ENCODE measurements around the gene PTCH1.

The PTCH1 gene

DNA sequence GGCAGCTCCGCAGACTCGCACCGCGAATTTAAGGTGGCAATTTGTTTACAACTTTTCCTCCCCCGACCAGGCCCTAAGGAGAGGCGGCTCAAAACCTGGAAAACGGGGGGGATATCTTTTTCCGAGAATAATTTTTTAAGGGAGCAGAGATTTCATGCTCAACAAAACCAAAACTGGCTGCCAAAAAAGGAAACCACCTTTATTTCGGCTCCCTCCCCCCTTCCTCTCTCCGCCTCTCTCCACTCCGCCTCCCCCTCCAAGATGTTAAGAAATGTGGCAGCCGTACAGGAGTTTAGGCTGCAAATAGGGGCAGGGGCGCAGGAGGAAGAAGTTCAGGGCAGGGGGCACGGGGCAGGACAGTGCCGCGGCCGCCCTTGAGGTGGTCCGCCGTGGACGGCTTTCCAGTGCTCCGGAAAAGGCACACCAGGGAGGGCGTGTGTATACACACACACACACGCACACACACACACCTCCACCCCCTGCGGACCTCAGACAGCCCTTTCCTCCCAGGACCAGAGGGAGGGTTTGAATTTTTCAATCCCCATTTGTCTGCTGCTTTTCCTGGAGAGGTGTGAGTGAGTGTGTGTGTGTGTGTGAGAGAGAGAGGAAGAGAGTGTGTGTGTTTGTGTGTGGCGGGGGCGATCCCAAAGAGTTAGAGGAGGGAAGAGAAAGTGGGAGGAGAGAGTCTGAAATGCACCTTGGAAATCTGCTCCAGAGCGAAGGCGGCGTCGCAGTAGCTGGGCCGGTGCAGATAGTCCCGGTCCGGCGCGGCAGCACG is 9.1 kb downstream of the PTCH1 start (continued):
- TF ChIP-seq GLIS2 (tag by site-specific recombination; IDR thresholded peaks at IDR 0.05): peak; percentile 94
- TF ChIP-seq ZNF426 (tag by site-specific recombination; IDR thresholded peaks at IDR 0.05): no peak
- peak; percentile 96 for TF ChIP-seq ZNF391 (tag by site-specific recombination; IDR thresholded peaks at IDR 0.05; ENCODE audit: borderline replicate concordance, low read depth)
- TF ChIP-seq KLF1 (tag by site-specific recombination; IDR thresholded peaks at IDR 0.05): peak; percentile 63
- TF ChIP-seq, protein P1, sequence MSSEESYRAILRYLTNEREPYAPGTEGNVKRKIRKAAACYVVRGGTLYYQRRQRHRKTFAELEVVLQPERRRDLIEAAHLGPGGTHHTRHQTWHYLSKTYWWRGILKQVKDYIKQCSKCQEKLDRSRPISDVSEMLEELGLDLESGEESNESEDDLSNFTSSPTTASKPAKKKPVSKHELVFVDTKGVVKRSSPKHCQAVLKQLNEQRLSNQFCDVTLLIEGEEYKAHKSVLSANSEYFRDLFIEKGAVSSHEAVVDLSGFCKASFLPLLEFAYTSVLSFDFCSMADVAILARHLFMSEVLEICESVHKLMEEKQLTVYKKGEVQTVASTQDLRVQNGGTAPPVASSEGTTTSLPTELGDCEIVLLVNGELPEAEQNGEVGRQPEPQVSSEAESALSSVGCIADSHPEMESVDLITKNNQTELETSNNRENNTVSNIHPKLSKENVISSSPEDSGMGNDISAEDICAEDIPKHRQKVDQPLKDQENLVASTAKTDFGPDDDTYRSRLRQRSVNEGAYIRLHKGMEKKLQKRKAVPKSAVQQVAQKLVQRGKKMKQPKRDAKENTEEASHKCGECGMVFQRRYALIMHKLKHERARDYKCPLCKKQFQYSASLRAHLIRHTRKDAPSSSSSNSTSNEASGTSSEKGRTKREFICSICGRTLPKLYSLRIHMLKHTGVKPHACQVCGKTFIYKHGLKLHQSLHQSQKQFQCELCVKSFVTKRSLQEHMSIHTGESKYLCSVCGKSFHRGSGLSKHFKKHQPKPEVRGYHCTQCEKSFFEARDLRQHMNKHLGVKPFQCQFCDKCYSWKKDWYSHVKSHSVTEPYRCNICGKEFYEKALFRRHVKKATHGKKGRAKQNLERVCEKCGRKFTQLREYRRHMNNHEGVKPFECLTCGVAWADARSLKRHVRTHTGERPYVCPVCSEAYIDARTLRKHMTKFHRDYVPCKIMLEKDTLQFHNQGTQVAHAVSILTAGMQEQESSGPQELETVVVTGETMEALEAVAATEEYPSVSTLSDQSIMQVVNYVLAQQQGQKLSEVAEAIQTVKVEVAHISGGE (tag by site-specific recombination; conservative IDR thresholded peaks at IDR 0.05; ENCODE audit: low read depth): peak; percentile 60
- no peak for TF ChIP-seq ZNF777 (tag by site-specific recombination; IDR thresholded peaks at IDR 0.05; ENCODE audit: borderline replicate concordance)
- TF ChIP-seq, protein P2, sequence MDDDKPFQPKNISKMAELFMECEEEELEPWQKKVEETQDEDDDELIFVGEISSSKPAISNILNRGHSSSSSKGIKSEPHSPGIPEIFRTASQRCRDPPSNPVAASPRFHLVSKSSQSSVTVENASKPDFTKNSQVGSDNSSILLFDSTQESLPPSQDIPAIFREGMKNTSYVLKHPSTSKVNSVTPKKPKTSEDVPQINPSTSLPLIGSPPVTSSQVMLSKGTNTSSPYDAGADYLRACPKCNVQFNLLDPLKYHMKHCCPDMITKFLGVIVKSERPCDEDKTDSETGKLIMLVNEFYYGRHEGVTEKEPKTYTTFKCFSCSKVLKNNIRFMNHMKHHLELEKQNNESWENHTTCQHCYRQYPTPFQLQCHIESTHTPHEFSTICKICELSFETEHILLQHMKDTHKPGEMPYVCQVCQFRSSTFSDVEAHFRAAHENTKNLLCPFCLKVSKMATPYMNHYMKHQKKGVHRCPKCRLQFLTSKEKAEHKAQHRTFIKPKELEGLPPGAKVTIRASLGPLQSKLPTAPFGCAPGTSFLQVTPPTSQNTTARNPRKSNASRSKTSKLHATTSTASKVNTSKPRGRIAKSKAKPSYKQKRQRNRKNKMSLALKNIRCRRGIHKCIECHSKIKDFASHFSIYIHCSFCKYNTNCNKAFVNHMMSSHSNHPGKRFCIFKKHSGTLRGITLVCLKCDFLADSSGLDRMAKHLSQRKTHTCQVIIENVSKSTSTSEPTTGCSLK (tag by site-specific recombination; IDR thresholded peaks at IDR 0.05): no peak
- TF ChIP-seq ZSCAN23 (tag by site-specific recombination; IDR thresholded peaks at IDR 0.05): no peak
- 0 out of 2 replicates have a peak, but pooled peaks have one; percentile 24 for TF ChIP-seq ZNF121 (tag by site-specific recombination; IDR thresholded peaks at IDR 0.05)
- peak; percentile 77; the same call in 1 of the 2 replicates for TF ChIP-seq BCL11A (tag by site-specific recombination; IDR thresholded peaks at IDR 0.05; ENCODE audit: low read depth)
- TF ChIP-seq, protein P3, sequence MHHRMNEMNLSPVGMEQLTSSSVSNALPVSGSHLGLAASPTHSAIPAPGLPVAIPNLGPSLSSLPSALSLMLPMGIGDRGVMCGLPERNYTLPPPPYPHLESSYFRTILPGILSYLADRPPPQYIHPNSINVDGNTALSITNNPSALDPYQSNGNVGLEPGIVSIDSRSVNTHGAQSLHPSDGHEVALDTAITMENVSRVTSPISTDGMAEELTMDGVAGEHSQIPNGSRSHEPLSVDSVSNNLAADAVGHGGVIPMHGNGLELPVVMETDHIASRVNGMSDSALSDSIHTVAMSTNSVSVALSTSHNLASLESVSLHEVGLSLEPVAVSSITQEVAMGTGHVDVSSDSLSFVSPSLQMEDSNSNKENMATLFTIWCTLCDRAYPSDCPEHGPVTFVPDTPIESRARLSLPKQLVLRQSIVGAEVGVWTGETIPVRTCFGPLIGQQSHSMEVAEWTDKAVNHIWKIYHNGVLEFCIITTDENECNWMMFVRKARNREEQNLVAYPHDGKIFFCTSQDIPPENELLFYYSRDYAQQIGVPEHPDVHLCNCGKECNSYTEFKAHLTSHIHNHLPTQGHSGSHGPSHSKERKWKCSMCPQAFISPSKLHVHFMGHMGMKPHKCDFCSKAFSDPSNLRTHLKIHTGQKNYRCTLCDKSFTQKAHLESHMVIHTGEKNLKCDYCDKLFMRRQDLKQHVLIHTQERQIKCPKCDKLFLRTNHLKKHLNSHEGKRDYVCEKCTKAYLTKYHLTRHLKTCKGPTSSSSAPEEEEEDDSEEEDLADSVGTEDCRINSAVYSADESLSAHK (tag by site-specific recombination; IDR thresholded peaks at IDR 0.05): peak; percentile 63; the same call in 1 of the 2 replicates
- TF ChIP-seq ZNF549 (tag by site-specific recombination; IDR thresholded peaks at IDR 0.05): no peak
- no peak; the same call in 1 of the 2 replicates for TF ChIP-seq REPIN1 (tag by site-specific recombination; IDR thresholded peaks at IDR 0.05; ENCODE audit: low read depth)
- TF ChIP-seq ZNF2 (tag by site-specific recombination; IDR thresholded peaks at IDR 0.05): peak; percentile 79
- TF ChIP-seq ZNF621 (tag by site-specific recombination; IDR thresholded peaks at IDR 0.05): no peak
- no peak for TF ChIP-seq ZNF571 (tag by site-specific recombination; IDR thresholded peaks at IDR 0.05)
- TF ChIP-seq ZNF223 (tag by site-specific recombination; IDR thresholded peaks at IDR 0.05): peak; percentile 64; the same call in 1 of the 2 replicates
- TF ChIP-seq BCL11B (tag by site-specific recombination; IDR thresholded peaks at IDR 0.05; ENCODE audit: low read depth): peak; percentile 90
- TF ChIP-seq, protein P4, sequence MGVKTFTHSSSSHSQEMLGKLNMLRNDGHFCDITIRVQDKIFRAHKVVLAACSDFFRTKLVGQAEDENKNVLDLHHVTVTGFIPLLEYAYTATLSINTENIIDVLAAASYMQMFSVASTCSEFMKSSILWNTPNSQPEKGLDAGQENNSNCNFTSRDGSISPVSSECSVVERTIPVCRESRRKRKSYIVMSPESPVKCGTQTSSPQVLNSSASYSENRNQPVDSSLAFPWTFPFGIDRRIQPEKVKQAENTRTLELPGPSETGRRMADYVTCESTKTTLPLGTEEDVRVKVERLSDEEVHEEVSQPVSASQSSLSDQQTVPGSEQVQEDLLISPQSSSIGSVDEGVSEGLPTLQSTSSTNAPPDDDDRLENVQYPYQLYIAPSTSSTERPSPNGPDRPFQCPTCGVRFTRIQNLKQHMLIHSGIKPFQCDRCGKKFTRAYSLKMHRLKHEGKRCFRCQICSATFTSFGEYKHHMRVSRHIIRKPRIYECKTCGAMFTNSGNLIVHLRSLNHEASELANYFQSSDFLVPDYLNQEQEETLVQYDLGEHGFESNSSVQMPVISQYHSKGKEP (tag by site-specific recombination; IDR thresholded peaks at IDR 0.05): no peak
- TF ChIP-seq, protein P5, sequence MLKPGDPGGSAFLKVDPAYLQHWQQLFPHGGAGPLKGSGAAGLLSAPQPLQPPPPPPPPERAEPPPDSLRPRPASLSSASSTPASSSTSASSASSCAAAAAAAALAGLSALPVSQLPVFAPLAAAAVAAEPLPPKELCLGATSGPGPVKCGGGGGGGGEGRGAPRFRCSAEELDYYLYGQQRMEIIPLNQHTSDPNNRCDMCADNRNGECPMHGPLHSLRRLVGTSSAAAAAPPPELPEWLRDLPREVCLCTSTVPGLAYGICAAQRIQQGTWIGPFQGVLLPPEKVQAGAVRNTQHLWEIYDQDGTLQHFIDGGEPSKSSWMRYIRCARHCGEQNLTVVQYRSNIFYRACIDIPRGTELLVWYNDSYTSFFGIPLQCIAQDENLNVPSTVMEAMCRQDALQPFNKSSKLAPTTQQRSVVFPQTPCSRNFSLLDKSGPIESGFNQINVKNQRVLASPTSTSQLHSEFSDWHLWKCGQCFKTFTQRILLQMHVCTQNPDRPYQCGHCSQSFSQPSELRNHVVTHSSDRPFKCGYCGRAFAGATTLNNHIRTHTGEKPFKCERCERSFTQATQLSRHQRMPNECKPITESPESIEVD (tag by site-specific recombination; IDR thresholded peaks at IDR 0.05): no peak
- TF ChIP-seq, protein P6, sequence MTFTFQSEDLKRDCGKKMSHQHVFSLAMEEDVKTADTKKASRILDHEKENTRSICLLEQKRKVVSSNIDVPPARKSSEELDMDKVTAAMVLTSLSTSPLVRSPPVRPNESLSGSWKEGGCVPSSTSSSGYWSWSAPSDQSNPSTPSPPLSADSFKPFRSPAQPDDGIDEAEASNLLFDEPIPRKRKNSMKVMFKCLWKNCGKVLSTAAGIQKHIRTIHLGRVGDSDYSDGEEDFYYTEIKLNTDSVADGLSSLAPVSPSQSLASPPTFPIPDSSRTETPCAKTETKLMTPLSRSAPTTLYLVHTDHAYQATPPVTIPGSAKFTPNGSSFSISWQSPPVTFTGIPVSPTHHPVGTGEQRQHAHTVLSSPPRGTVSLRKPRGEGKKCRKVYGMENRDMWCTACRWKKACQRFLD (tag by site-specific recombination; IDR thresholded peaks at IDR 0.05): no peak
- TF ChIP-seq ZNF837 (tag by site-specific recombination; IDR thresholded peaks at IDR 0.05): peak; percentile 95
- TF ChIP-seq FEZF1 (tag by site-specific recombination; IDR thresholded peaks at IDR 0.05): peak; percentile 92
- peak; percentile 91 for TF ChIP-seq KLF7 (tag by site-specific recombination; IDR thresholded peaks at IDR 0.05; ENCODE audit: borderline replicate concordance)
- no peak for TF ChIP-seq ZNF214 (tag by site-specific recombination; IDR thresholded peaks at IDR 0.05; ENCODE audit: borderline replicate concordance)

Data from HEK293 (cell line).